ENCODE results near the gene CHCT1.
"Not testable (repeated sequence)": the region's sequence is repeated elsewhere in the genome, so short reads cannot be mapped to it uniquely, and the experiment has no call there.

The CHCT1 gene

DNA sequence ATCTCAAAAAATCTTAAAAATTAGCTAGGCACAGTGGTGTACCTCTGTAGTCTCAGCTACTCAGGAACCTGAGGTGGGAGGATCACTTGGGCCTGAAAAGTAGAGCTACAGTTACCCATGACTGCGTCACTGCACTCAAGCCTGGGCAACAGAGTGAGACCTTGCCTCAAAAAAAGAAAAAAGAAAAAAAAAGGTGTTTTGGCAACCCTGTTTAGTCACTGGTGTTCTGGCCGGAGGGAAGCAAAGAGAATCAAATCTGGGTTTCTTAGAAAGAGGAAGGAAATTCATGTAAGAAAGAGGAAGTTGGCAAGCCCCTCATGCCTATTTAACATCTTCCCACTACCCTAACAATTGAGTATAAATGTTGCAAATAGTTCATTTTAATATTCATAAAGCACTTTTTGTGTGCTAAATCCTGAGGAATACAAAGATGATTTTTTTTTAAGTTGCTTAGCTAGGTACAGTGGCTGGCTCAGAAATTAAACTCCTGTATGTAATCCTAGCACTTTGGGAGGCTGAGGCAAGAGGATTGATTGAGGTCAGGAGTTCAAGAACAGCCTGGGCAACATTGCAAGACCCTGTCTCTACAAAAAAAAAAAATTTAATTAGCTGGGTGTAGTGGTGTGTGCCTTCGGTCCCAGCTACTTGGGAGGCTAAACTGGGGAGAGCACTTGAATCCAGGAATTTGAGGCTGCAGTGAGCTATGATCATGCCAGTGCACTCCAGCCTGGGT lies 23.9 kb upstream of the CHCT1 start:
- no peak for DNase-seq (ENCODE audit: low read depth)

DNA sequence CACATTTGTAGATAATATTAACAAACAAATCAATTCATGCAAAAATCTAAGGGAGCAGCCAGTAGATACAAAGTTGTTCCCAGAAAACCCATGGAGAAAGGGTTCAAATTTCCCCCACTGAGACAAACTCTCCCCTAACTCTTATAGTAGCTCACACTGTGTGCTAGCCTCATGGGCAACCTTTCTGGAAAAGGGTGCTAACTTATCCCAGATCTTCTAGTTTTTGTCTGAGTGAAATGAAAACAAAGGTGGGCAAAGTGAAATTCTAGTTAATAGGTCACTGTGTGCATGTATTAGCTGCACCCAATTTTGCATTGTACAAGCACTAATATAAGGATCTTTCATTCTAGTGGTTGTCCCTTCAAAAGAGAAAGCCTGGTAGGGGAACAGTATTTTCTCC lies 20.5 kb upstream of the CHCT1 start:
- DNase-seq (ENCODE audit: low read depth) = no peak

- DNase-seq (ENCODE audit: low read depth) = no peak
These were observed 18.8 kb upstream of the CHCT1 start for GRCh38 chr17:60403523-60403810.

DNA sequence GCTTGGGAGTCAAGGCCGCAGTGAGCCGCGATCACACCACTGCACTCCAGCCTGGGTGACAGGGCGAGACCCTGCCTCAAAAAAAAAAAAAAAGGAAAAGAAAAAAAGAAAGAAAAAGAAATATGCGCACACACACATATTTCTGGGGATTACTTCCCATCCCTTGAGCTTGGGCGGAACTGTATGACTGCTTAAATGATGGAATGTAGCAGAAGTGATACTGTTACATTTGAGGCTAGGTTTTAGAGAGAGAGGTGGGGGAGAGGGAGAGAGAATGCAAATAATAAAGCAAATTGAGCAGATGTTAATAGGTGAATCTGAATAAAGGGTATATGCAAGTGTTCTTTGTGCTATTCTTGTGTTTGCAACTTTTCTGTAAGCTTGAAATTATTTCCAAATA lies 18.3 kb upstream of the CHCT1 start:
- no peak for DNase-seq (ENCODE audit: low read depth)

DNA sequence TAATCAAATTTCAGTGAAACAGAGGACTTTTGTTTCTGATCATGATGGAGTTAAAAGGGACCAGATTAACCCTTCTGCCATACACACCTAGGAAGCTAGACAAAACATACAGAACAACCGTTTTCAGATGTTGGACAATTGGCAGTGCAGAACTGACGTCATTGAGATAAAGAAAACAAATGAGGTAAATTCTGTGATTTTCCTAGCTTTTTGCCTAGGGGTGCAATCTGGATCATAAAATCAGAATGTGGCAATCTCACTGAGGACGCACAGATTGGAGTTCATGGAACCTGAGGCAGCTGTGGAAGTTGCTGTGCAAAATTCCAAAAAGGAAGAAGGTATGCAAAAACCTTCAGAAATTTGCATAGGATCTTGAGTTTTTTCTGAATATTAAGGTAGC lies 15.4 kb upstream of the CHCT1 start:
- DNase-seq (ENCODE audit: low read depth) = no peak

GRCh38 chr17:60410001-60410400 lies 12.3 kb upstream of the CHCT1 start:
- DNase-seq (ENCODE audit: low read depth) = no peak

- no peak for DNase-seq (ENCODE audit: low read depth)
These were observed 9.6 kb upstream of the CHCT1 start for GRCh38 chr17:60412701-60413100.

DNA sequence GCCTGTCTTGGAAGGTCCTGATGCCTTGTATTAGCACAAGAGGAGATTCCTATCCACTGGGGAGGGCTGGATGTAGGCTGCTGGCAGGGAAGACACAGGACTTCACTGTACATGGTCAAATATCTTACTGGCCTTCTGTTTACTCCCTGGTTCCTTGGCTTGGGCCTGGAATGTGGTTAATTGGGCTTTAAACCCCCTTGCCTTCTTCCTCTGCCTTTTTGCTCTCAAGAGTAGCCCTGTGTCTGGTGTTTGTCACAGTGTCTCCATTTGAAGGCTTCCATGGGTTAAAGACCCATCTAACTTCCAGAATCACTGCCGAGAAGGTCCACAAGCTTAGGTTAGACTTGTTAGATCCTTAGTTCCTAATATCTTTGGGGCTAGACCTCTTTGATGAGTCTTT lies 7.1 kb upstream of the CHCT1 start:
- no peak for DNase-seq (ENCODE audit: low read depth)

DNA sequence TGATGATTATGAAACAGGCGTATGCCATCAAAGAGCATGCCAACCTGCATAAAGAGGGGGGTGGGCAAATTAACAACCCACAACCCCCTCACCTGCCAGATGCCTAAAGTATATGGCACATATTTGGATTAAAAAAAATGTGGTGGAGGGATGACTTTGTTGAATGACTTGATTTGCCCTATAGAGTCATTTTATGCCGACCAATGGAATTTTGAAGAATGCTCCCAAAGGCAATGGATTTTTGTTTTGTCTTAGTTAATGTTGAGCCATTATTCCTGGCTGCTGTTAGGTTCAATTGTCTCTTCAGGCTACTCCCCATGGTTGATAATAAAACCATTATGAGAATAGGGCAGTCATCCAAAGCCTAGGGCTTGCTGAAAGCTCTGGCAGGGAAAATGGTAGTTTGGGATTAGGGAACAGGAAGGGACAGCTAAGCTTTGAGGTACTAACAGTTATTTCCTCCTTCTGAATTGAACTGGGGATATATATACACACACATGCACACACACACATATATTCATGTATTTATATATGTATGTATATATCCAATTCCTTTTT lies 5.8 kb upstream of the CHCT1 start:
- DNase-seq (ENCODE audit: low read depth) = no peak

- not testable (repeated sequence) for DNase-seq (ENCODE audit: low read depth)
These were observed 3.3 kb upstream of the CHCT1 start for GRCh38 chr17:60419003-60419402.

DNA sequence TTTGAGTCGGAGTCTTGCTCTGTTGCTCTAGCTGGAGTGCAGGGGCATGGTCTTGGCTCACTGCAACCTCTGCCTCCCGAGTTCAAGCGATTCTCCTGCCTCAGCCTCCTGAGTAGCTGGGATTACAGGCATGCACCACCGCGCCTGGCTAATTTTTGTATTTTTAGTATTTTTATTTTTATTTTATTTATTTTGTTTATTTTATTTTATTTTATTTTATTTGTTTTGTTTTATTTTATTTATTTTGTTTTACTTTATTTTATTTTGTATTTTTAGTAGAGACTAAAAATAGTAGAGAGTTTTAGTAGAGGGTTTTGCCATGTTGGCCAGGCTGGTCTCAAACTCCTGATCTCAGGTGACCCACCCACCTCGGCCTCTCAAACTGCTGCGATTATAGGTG lies 2.4 kb upstream of the CHCT1 start:
- not testable (repeated sequence) for DNase-seq (ENCODE audit: low read depth)

- no peak for DNase-seq (ENCODE audit: low read depth)
These were observed 772 bp upstream of the CHCT1 start for GRCh38 chr17:60421273-60422161.

DNA sequence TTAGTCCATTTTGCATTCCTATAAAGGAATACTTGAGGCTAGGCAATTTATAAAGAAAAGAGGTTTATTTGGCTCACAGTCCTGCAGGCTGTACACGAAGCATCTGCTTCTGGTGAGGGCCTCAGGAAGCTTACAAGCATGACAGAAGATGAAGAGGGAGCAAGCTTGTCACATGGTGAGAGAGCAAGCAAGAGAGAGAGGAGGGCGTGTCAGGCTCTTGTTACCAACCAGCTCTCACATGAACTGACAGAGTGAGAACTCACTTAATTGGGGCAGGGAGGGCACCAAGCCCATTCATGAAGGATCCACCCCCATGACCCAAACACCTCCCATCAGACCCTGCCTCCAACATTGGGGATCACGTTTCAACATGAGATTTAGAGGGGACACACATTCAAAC lies 1.6 kb downstream of the CHCT1 start:
- DNase-seq (ENCODE audit: low read depth) = no peak

DNA sequence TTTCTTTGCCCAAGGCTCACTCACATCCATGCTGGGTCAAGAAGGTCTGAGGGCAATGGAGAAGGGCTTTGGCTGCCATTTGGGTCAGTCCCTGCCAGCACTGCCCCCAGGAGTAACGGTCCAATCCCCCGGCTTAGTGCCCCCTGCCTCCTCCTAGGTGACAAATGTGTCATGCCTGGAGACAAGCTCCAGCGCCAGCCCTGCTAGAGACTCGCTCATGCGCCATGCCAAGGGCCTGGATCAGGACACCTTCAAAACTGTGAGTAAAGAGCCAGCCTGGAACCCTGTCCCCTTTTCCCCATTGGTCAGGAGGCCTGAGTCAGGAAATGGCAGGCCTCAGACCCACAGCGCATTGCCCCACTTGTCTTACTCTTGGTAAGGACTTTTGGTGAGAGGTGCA lies 3.3 kb downstream of the CHCT1 start:
- no peak for DNase-seq (ENCODE audit: low read depth)

DNA sequence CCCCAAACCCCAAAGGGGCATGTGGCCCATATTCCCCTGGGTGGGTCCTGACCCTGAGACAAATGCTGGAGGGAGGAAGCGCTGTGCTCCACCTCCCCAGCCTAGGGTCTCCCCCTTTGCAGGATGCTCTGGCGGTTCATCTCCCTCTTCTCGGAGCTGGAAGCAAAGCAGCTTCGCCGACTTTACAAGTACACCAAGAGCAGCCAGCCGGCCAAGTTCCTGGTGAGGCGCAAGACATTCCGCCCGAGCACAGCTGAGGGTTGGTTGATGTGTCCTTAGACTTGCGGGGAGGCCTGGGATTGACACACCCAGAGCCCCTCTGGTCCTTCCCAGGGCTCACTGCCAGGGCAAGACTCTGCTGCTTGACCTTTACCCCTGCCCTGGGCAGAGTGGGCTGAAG lies 4.3 kb downstream of the CHCT1 start:
- no peak for DNase-seq (ENCODE audit: low read depth)

GRCh38 chr17:60428491-60428890 lies 6.2 kb downstream of the CHCT1 start:
- DNase-seq (ENCODE audit: low read depth) = not testable (repeated sequence)

- DNase-seq (ENCODE audit: low read depth) = not testable (repeated sequence)
These were observed 8.3 kb downstream of the CHCT1 start for GRCh38 chr17:60430561-60430960.

DNA sequence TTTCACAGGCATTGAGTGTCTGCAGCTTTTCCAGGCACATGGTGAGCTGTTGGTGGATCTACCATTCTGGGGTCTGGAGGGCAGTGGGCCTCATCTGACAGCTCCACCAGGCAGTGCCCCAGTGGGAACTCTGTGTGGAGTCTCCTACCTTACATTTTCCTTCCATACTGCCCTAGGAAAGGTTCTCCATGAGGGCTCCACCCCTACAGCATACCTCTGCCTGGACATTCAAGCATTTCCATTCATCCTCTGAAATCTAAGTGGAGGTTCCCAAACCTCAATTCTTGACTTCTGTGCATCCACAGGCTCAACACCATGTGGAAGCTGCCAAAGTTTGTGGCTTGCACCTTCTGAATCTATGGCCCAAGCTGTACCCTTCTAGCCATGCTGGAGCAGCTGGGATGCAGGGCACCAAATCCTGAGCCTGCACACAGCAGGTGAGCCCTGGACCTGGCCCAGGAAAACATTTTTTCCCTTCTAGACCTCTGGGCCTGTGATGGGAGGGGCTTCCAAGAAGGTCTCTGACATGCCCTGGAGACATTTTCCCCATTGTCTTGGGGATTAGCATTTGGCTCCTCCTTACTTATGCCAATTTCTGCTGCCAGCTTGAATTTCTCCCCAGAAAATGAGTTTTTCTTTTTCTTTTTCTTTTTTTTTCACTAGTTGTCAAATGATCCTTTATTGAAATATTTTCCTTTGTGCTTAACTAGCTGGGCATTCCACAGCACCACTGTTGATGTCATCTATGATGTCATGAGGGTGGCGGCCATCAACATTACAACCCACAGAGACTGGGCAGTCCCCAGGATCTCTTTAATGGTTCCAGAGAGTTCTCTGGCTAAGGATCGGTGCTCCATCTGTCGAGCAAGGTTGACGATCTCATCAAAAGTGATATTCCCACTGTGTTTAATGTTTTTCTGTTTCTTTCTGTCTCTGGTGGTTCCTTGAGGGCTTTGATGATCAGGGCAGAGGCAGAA lies 11.0 kb downstream of the CHCT1 start:
- not testable (repeated sequence) for DNase-seq (ENCODE audit: low read depth)

DNA sequence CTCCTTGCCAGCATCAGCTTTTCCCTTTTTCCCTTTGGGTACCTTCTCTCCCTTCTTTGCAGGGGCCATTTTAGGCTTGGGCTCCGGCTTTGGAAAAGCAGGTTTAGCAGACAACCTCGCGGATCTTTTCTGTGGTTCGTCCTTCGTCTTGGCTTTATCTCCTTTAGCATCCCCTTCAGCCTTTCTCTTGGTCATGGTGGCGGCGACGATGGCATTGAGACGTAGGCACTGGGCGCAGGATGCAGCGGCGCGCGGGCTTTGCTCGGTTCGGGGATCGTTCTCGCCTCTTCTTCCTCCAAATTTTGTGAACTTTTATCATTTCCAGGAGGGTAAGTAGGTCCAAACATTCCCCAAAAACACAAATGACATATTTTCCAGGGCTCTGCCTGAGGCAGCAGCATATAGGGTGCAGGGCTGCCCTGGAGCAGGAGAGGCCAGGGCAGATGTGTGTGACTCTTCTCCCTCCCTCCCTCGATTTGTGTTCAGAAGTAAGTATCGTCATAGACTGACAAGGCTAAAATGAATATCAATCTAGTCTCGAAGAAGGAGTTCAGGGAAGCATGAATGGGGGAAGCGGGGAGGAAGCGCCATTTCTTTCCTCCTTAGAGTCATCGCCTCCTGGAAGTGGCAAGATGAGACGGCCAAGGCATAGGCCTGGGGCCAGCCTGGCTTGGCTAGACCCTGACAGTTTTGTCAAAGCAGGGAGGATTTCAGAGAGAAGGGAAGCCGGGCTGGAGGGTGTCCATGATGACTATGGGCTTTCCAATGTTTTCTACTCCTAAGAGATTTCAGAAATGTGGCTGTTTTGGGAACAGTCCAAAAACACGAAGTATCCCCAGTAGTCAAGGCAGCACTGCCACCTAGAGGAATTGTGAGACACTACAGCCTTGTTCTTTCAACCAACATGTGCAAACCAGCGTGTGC lies 13.2 kb downstream of the CHCT1 start:
- peak; percentile 84 for DNase-seq (ENCODE audit: low read depth)

- no peak for DNase-seq (ENCODE audit: low read depth)
These were observed 14.4 kb downstream of the CHCT1 start for GRCh38 chr17:60436676-60437075.

DNA sequence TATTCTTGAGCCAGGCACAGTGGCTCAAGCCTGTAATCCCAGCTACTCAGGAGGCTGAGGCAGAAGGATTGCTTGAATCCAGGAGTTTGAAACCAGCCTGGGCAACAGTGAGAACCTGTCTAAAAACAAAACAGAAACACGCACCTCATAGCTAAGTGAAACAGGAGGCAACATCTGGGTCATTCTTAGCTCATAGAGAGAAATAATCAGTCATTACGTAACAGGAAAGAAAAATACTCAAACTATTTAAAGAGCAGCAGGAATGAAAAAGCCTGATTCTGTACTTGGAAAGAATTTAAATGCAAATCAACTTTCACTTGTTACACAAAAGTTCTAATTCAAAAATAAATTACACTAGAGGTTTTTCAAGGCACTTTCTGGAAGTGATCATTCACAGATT lies 17.2 kb downstream of the CHCT1 start:
- DNase-seq (ENCODE audit: low read depth) = no peak
